Neural cell (in vitro differentiated cells): Measurements from ENCODE around the gene EMC10. TPM values are rescaled to one million over a fixed set of nuclear protein-coding genes. Genes with fewer than 3 reads are reported as not detected.

Experiments used
- H2AFZ ChIP-seq: fragments of 200-600, 300-800 bp; sonication (generic), shearing (Covaris generic); 2 replicates; pipeline ENCODE4 v1.6.0; 2014; ENCODE audit warnings: low read depth, mild to moderate bottlenecking, antibody characterized with exemption, low read length, moderate library complexity
- H3F3A ChIP-seq: fragments of 200-600 bp; shearing (Covaris generic); 2 replicates; pipeline ENCODE4 v1.6.1; 2016; ENCODE audit warnings: mild to moderate bottlenecking, moderate library complexity, mixed read lengths, antibody characterized with exemption, low read length; ENCODE audit not compliant: insufficient read depth, poor library complexity, severe bottlenecking
- H3K27ac ChIP-seq: fragments of 200-600, 300-800 bp; sonication (generic), shearing (Covaris generic); 2 replicates; pipeline ENCODE4 v1.5.1; 2014; ENCODE audit warnings: mild to moderate bottlenecking, low read length, moderate library complexity
- H3K27me3 ChIP-seq: fragments of 300-800, 200-600 bp; sonication (generic), shearing (Covaris generic); 2 replicates; pipeline ENCODE4 v1.6.0; 2014; ENCODE audit warnings: mild to moderate bottlenecking, low read depth, low read length, moderate library complexity; ENCODE audit not compliant: insufficient read depth
- H3K36me3 ChIP-seq: fragments of 300-800, 200-600 bp; sonication (generic), shearing (Covaris generic); 2 replicates; pipeline ENCODE4 v1.5.1; 2014; ENCODE audit warnings: mild to moderate bottlenecking, antibody characterized with exemption, low read length, moderate library complexity; ENCODE audit not compliant: insufficient read depth
- H3K4me2 ChIP-seq: fragments of 300-800, 200-600 bp; sonication (generic), shearing (Covaris generic); 2 replicates; pipeline ENCODE4 v1.6.0; 2014; ENCODE audit warnings: mild to moderate bottlenecking, low read length
- H3K4me3 ChIP-seq: fragments of 300-800, 200-600 bp; sonication (generic), shearing (Covaris generic); 2 replicates; pipeline ENCODE4 v1.5.1; 2014; ENCODE audit warnings: mild to moderate bottlenecking, low read length, moderate library complexity
- H3K79me2 ChIP-seq: fragments of 200-600 bp; shearing (Covaris generic); replicated peaks from 2 replicates; pipeline ENCODE4 v1.6.0; 2014; ENCODE audit warnings: mild to moderate bottlenecking, low read length, moderate library complexity; ENCODE audit not compliant: insufficient read depth
- H3K9ac ChIP-seq: fragments of 300-800, 200-600 bp; sonication (generic), shearing (Covaris generic); 2 replicates; pipeline ENCODE4 v1.6.1; 2016; ENCODE audit warnings: mild to moderate bottlenecking, low read length, mixed read lengths
- H3K9me2 ChIP-seq: fragments of 200-600 bp; shearing (Covaris generic); 2 replicates; pipeline ENCODE4 v1.6.1; 2016; ENCODE audit warnings: mild to moderate bottlenecking, low read length, mixed read lengths; ENCODE audit not compliant: insufficient read depth
- H3K9me3 ChIP-seq: fragments of 200-600, 300-800 bp; sonication (generic), shearing (Covaris generic); 2 replicates; pipeline ENCODE4 v1.6.1; 2016; ENCODE audit warnings: mild to moderate bottlenecking, mixed run types, low read length, moderate library complexity, mixed read lengths
- H4K20me1 ChIP-seq: fragments of 200-600 bp; shearing (Covaris generic); 2 replicates; pipeline ENCODE4 v1.6.1; 2016; ENCODE audit warnings: mild to moderate bottlenecking, mixed run types; ENCODE audit not compliant: insufficient read depth
- EP300 ChIP-seq: fragments of 450-650 bp; conservative IDR thresholded peaks from 2 replicates; pipeline ENCODE4 v1.6.1; 2014; ENCODE audit warnings: antibody characterized with exemption, mild to moderate bottlenecking, moderate library complexity; ENCODE audit not compliant: poor library complexity, severe bottlenecking
- EZH2 ChIP-seq: fragments of 200-600, 300-800 bp; shearing (Covaris generic), sonication (generic); IDR thresholded peaks from 2 replicates; pipeline ENCODE4 v1.6.1; 2014; ENCODE audit warnings: antibody characterized with exemption, low read length, borderline replicate concordance, mild to moderate bottlenecking; ENCODE audit not compliant: insufficient read depth, poor library complexity, severe bottlenecking
- MXI1 ChIP-seq: fragments of 450-650 bp; conservative IDR thresholded peaks from 2 replicates; pipeline ENCODE4 v1.6.1; 2014; ENCODE audit warnings: antibody characterized with exemption, mild to moderate bottlenecking; ENCODE audit not compliant: poor library complexity, severe bottlenecking
- POLR2AphosphoS5 ChIP-seq: IDR thresholded peaks from 2 replicates; pipeline ENCODE4 v1.6.1; 2012
- RAD21 ChIP-seq: fragments of 450-650 bp; conservative IDR thresholded peaks from 2 replicates; pipeline ENCODE4 v1.6.1; 2014; ENCODE audit warnings: antibody characterized with exemption, mild to moderate bottlenecking, moderate library complexity
- SMC3 ChIP-seq: fragments of 450-650 bp; conservative IDR thresholded peaks from 2 replicates; pipeline ENCODE4 v1.6.1; 2014; ENCODE audit warnings: antibody characterized with exemption, mild to moderate bottlenecking, moderate library complexity; ENCODE audit not compliant: poor library complexity
- TAF1 ChIP-seq: IDR thresholded peaks from 2 replicates; pipeline ENCODE4 v1.6.1; 2012; ENCODE audit warnings: low read depth
- polyA plus RNA-seq: library from polyadenylated mRNA; depleted of rRNA; stranded (reverse); fragments of >200 nt; gene quantifications from 2 replicates; pipeline ENCODE4 v1.2.3, GENCODE V29; 2014
- TF ChIP-seq, protein P1 (sequence below): fragments of 450-650 bp; IDR thresholded peaks from 2 replicates; pipeline ENCODE4 v1.5.1; 2014; ENCODE audit warnings: antibody characterized with exemption, mild to moderate bottlenecking, moderate library complexity; ENCODE audit not compliant: poor library complexity, severe bottlenecking
- TF ChIP-seq, protein P2 (sequence below): IDR thresholded peaks from 2 replicates; pipeline ENCODE4 v1.6.1; 2012; ENCODE audit warnings: borderline replicate concordance

The EMC10 gene
- polyA plus RNA-seq, 1 donor from 2014 or later = 233 TPM

DNA sequence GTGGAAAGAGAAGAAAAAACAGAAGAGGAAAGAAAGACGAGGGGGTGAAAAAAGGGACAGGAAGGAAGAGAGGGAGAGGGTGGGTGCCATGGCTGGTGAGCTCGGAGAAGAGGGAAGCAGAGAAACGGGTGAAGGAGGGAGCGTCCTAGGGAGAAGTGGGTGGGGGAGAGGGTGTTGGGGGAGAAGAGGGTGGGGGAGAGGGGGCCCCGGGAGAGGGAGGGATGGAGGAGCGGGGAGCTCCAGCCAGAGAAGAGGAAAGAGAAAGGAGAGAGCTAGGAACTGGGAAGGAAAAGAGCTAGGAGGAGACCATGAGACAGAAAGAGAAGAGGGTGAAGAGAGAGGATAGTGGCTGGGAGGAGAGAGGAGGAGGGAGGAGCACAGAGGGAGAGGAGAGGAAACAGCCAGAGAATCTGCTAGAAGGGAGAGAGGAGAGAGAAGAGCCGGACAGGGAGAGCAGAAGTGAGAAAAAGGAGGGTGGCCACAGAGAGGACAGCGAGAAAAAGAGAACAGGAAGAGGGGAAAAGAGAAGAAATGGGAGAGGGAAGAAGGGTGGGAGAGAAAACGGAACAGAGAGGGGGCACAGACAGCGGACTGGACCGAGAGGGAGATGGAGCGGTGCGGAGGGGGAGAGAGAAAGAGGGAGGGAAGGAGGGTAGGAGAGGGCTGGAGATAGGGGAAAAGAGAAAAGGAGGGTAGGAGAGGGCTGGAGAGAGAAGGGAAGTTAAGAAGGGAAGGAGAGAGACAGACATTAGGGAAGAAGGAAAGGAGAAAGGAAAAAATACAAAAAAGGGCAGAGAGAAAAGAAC lies 12.3 kb downstream of the EMC10 start:
- H3K79me2 ChIP-seq = no peaks in the 10 kb centered on the region
- no peak for TF ChIP-seq RAD21
- TF ChIP-seq, protein P1, sequence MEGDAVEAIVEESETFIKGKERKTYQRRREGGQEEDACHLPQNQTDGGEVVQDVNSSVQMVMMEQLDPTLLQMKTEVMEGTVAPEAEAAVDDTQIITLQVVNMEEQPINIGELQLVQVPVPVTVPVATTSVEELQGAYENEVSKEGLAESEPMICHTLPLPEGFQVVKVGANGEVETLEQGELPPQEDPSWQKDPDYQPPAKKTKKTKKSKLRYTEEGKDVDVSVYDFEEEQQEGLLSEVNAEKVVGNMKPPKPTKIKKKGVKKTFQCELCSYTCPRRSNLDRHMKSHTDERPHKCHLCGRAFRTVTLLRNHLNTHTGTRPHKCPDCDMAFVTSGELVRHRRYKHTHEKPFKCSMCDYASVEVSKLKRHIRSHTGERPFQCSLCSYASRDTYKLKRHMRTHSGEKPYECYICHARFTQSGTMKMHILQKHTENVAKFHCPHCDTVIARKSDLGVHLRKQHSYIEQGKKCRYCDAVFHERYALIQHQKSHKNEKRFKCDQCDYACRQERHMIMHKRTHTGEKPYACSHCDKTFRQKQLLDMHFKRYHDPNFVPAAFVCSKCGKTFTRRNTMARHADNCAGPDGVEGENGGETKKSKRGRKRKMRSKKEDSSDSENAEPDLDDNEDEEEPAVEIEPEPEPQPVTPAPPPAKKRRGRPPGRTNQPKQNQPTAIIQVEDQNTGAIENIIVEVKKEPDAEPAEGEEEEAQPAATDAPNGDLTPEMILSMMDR = no peak
- TF ChIP-seq SMC3 = no peak
- TF ChIP-seq MXI1 = no peak
- TF ChIP-seq POLR2AphosphoS5 = no peak
- TF ChIP-seq EZH2 = no peak
- TF ChIP-seq, protein P2, sequence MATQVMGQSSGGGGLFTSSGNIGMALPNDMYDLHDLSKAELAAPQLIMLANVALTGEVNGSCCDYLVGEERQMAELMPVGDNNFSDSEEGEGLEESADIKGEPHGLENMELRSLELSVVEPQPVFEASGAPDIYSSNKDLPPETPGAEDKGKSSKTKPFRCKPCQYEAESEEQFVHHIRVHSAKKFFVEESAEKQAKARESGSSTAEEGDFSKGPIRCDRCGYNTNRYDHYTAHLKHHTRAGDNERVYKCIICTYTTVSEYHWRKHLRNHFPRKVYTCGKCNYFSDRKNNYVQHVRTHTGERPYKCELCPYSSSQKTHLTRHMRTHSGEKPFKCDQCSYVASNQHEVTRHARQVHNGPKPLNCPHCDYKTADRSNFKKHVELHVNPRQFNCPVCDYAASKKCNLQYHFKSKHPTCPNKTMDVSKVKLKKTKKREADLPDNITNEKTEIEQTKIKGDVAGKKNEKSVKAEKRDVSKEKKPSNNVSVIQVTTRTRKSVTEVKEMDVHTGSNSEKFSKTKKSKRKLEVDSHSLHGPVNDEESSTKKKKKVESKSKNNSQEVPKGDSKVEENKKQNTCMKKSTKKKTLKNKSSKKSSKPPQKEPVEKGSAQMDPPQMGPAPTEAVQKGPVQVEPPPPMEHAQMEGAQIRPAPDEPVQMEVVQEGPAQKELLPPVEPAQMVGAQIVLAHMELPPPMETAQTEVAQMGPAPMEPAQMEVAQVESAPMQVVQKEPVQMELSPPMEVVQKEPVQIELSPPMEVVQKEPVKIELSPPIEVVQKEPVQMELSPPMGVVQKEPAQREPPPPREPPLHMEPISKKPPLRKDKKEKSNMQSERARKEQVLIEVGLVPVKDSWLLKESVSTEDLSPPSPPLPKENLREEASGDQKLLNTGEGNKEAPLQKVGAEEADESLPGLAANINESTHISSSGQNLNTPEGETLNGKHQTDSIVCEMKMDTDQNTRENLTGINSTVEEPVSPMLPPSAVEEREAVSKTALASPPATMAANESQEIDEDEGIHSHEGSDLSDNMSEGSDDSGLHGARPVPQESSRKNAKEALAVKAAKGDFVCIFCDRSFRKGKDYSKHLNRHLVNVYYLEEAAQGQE = no peak
- TF ChIP-seq TAF1 = no peak
- TF ChIP-seq EP300 = no peak
- H3K4me3 ChIP-seq = no peak overlapping the region
- H3K27ac ChIP-seq = no peak overlapping the region
- no peaks in the 10 kb centered on the region for H3K36me3 ChIP-seq
- H3K9ac ChIP-seq = no peak overlapping the region
- no peaks in the 10 kb centered on the region for H4K20me1 ChIP-seq
- no peaks in the 10 kb centered on the region for H3K9me3 ChIP-seq
- H3F3A ChIP-seq = no peaks in the 10 kb centered on the region
- no peak overlapping the region for H3K4me2 ChIP-seq
- no peaks in the 10 kb centered on the region for H3K9me2 ChIP-seq
- H2AFZ ChIP-seq = no peak overlapping the region
- peaks cover 34% of the 10 kb centered on the region for H3K27me3 ChIP-seq

DNA sequence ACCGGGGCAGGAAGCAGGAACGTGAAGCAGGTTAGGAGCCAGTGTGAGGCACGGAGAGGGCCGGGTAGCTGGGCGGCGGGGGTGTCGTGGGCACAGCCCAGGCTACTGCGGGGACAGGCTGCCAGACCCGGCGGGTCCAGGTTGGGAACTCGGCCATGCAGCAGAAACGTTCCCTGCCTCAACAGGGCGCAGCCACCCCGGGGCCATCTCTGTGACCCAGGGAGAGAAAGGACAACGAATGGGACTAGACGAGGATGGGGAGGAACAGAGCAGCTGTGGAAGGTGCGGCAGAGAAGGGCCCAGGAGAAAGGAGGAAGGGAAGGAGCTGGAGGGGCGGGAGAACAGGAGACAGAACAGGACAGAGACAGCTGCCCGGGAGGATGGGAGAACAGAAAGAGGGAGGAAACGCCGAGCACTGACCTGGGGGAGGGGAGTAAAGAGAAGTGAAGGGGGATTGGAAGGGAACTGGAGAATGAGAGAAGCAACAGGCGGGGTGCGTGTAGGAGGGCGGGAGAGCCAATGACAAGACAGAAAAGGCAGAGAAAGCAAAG lies 13.2 kb downstream of the EMC10 start:
- Histone ChIP-seq H3K27ac (no peak overlapping the region), H3K79me2 (no peaks in the 10 kb centered on the region), H3K36me3 (no peaks in the 10 kb centered on the region), H3K4me3 (no peak overlapping the region), H4K20me1 (no peaks in the 10 kb centered on the region), H3K9me2 (no peaks in the 10 kb centered on the region), H3F3A (no peaks in the 10 kb centered on the region), H3K9ac (no peak overlapping the region), H3K27me3 (peaks cover 34% of the 10 kb centered on the region), H2AFZ (no peak overlapping the region), H3K9me3 (no peaks in the 10 kb centered on the region), H3K4me2 (no peak overlapping the region)
- TF ChIP-seq RAD21 (no peak), POLR2AphosphoS5 (peak; percentile 9), EP300 (no peak), TAF1 (no peak)
- TF ChIP-seq, protein P2 = no peak
- TF ChIP-seq, protein P1 = no peak
